Gastroesophageal sphincter (tissue), 3 donors: ENCODE measurements around the gene TEX13D.

ENCODE experiments used
- CTCF ChIP-seq, 4 experiments: fragments of 200-600 bp in 2 of 4; fragments of 450-650 bp in 2 of 4; sonication (generic) in 1 of 4; IDR thresholded peaks; one replicate each; pipeline ENCODE4 v1.5.1; 2017 to 2019; ENCODE audit warnings: antibody characterized with exemption in 4 of 4, mild to moderate bottlenecking in 2 of 4, moderate library complexity in 2 of 4
- EP300 ChIP-seq: sonication (generic); formaldehyde crosslinking; IDR thresholded peaks from one replicate; pipeline ENCODE4 v1.6.1; 2017; ENCODE audit warnings: antibody characterized with exemption, mild to moderate bottlenecking
- POLR2A ChIP-seq, 2 donors: fragments of 450-650 bp; IDR thresholded peaks; one replicate each; pipeline ENCODE4 v1.6.1; 2017; ENCODE audit warnings: antibody characterized with exemption in 2 of 2, mild to moderate bottlenecking in 2 of 2, moderate library complexity in 1 of 2
- POLR2AphosphoS5 ChIP-seq: sonication (generic); formaldehyde crosslinking; IDR thresholded peaks from one replicate; pipeline ENCODE4 v1.6.1; 2017; ENCODE audit warnings: antibody characterized with exemption

- TF ChIP-seq CTCF (IDR thresholded peaks at IDR 0.05) (no peak), POLR2AphosphoS5 (no peak), POLR2A (IDR thresholded peaks at IDR 0.05) (no peak), EP300 (no peak)
These were observed 38.6 kb upstream of the TEX13D start for GRCh38 chrX:124293810-124294209.
